ENCODE data around the gene GNA14.
"Not testable (repeated sequence)": the region's sequence is repeated elsewhere in the genome, so short reads cannot be mapped to it uniquely, and the experiment has no call there.

GNA14 gene

GRCh38 chr9:77648234-77649108 is at the start of gene GNA14:
TSS of gene GNA14 (minus strand) at chr9:77648322. CDS start at chr9:77647793, 529 bp downstream.
- in situ Hi-C loops (cut with MboI; ENCODE audit: low sequenced_read_pairs), result loop anchor here (25.0 kb wide), 1 partner anchor 89 kb away; no protein-coding TSS in a partner anchor

- in situ Hi-C loops (cut with MboI; ENCODE audit: low sequenced_read_pairs), result no loop called here
Measured at GRCh38 chr9:77697238-77697984, 49.3 kb upstream of the GNA14 start.

- in situ Hi-C loops (cut with MboI; ENCODE audit: low sequenced_read_pairs), result not testable (repeated sequence)
Measured at GRCh38 chr9:77690723-77691122, 42.6 kb upstream of the GNA14 start.

GRCh38 chr9:77690119-77690518 is 42.0 kb upstream of the GNA14 start:
- in situ Hi-C loops (cut with MboI; ENCODE audit: low sequenced_read_pairs), result not testable (repeated sequence)

- in situ Hi-C loops (cut with MboI; ENCODE audit: low sequenced_read_pairs), result not testable (repeated sequence)
Measured at GRCh38 chr9:77687737-77688136, 39.6 kb upstream of the GNA14 start.

- in situ Hi-C loops (cut with MboI; ENCODE audit: low sequenced_read_pairs), result no loop called here
Measured at GRCh38 chr9:77680581-77680980, 32.5 kb upstream of the GNA14 start.

- in situ Hi-C loops (cut with MboI; ENCODE audit: low sequenced_read_pairs), result no loop called here
Measured at GRCh38 chr9:77679661-77680368, 31.7 kb upstream of the GNA14 start.

- in situ Hi-C loops (cut with MboI; ENCODE audit: low sequenced_read_pairs), result no loop called here
Measured at GRCh38 chr9:77679088-77679487, 31.0 kb upstream of the GNA14 start.

- in situ Hi-C loops (cut with MboI; ENCODE audit: low sequenced_read_pairs), result no loop called here
Measured at GRCh38 chr9:77677957-77678535, 29.9 kb upstream of the GNA14 start.

- in situ Hi-C loops (cut with MboI; ENCODE audit: low sequenced_read_pairs), result no loop called here
Measured at GRCh38 chr9:77677397-77677796, 29.3 kb upstream of the GNA14 start.

- in situ Hi-C loops (cut with MboI; ENCODE audit: low sequenced_read_pairs), result no loop called here
Measured at GRCh38 chr9:77673941-77674791, 26.0 kb upstream of the GNA14 start.

- in situ Hi-C loops (cut with MboI; ENCODE audit: low sequenced_read_pairs), result no loop called here
Measured at GRCh38 chr9:77672183-77672582, 24.1 kb upstream of the GNA14 start.

- in situ Hi-C loops (cut with MboI; ENCODE audit: low sequenced_read_pairs), result no loop called here
Measured at GRCh38 chr9:77667151-77667550, 19.0 kb upstream of the GNA14 start.

- in situ Hi-C loops (cut with MboI; ENCODE audit: low sequenced_read_pairs), result no loop called here
Measured at GRCh38 chr9:77663754-77664153, 15.6 kb upstream of the GNA14 start.

GRCh38 chr9:77661566-77662085 is 13.5 kb upstream of the GNA14 start:
- in situ Hi-C loops (cut with MboI; ENCODE audit: low sequenced_read_pairs), result no loop called here

GRCh38 chr9:77659926-77660325 is 11.8 kb upstream of the GNA14 start:
- in situ Hi-C loops (cut with MboI; ENCODE audit: low sequenced_read_pairs), result no loop called here

GRCh38 chr9:77651203-77651602 is 3.1 kb upstream of the GNA14 start:
- in situ Hi-C loops (cut with MboI; ENCODE audit: low sequenced_read_pairs), result no loop called here

GRCh38 chr9:77649109-77649812 is 1.1 kb upstream of the GNA14 start:
- in situ Hi-C loops (cut with MboI; ENCODE audit: low sequenced_read_pairs), result loop anchor here (25.0 kb wide), 1 partner anchor 88 kb away; no protein-coding TSS in a partner anchor
